ENCODE measurements around the gene ARID1A. TPM values are rescaled to one million over a fixed set of nuclear protein-coding genes. Genes with fewer than 3 reads are reported as not detected.

Gene ARID1A
- total RNA-seq, 1 donor from 2014 or later, result 155 TPM

DNA sequence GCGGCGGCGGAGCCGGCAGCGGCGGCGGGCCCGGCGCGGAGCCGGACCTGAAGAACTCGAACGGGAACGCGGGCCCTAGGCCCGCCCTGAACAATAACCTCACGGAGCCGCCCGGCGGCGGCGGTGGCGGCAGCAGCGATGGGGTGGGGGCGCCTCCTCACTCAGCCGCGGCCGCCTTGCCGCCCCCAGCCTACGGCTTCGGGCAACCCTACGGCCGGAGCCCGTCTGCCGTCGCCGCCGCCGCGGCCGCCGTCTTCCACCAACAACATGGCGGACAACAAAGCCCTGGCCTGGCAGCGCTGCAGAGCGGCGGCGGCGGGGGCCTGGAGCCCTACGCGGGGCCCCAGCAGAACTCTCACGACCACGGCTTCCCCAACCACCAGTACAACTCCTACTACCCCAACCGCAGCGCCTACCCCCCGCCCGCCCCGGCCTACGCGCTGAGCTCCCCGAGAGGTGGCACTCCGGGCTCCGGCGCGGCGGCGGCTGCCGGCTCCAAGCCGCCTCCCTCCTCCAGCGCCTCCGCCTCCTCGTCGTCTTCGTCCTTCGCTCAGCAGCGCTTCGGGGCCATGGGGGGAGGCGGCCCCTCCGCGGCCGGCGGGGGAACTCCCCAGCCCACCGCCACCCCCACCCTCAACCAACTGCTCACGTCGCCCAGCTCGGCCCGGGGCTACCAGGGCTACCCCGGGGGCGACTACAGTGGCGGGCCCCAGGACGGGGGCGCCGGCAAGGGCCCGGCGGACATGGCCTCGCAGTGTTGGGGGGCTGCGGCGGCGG, 1.0 kb downstream of the ARID1A start:
- H3K27me3 Mint-ChIP-seq (ENCODE audit: low read depth), result peaks cover 4% of the 10 kb centered on the region
- TF ChIP-seq, protein P1, sequence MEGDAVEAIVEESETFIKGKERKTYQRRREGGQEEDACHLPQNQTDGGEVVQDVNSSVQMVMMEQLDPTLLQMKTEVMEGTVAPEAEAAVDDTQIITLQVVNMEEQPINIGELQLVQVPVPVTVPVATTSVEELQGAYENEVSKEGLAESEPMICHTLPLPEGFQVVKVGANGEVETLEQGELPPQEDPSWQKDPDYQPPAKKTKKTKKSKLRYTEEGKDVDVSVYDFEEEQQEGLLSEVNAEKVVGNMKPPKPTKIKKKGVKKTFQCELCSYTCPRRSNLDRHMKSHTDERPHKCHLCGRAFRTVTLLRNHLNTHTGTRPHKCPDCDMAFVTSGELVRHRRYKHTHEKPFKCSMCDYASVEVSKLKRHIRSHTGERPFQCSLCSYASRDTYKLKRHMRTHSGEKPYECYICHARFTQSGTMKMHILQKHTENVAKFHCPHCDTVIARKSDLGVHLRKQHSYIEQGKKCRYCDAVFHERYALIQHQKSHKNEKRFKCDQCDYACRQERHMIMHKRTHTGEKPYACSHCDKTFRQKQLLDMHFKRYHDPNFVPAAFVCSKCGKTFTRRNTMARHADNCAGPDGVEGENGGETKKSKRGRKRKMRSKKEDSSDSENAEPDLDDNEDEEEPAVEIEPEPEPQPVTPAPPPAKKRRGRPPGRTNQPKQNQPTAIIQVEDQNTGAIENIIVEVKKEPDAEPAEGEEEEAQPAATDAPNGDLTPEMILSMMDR (conservative IDR thresholded peaks at IDR 0.05), result no peak
- DNase-seq (ENCODE audit: low read depth, low spot score), result peak; percentile 32
- H3K9me3 Mint-ChIP-seq, result no peaks in the 10 kb centered on the region
- no peaks in the 10 kb centered on the region for H3K36me3 Mint-ChIP-seq (ENCODE audit: low read depth)
- peak overlapping the region; percentile 39 for H3K4me3 Mint-ChIP-seq
- H3K27ac Mint-ChIP-seq (ENCODE audit: unreplicated experiment), result no peak overlapping the region
- peaks cover 33% of the 10 kb centered on the region for H3K4me1 Mint-ChIP-seq

DNA sequence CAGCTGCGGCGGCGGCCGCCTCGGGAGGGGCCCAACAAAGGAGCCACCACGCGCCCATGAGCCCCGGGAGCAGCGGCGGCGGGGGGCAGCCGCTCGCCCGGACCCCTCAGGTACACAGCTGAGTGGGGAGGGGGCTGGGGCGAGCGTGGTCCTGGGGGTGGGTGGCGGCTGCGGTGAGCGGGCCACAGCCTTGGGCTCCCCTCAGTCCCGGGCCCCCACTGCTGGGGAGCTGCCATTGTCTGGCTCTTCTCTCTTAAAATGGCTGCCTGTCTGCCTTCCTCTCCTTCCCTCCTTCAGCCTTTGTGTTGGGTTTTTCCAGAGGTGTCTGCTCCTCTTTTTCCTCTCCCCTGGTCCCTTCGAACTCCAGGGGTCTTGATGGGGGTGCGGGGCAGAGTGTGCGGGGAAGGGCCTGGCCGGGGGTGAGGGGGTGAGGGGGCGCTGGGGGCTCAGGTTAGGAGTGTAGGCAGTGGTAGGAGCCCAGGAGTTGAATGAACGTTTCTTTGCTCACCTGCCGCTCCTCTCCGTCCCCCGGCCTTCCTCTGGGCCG, 1.7 kb downstream of the ARID1A start:
- Mint-ChIP-seq H3K27ac (ENCODE audit: unreplicated experiment) (peak overlapping the region; percentile 84), H3K4me3 (no peak overlapping the region), H3K36me3 (ENCODE audit: low read depth) (no peaks in the 10 kb centered on the region), H3K4me1 (peaks cover 27% of the 10 kb centered on the region), H3K27me3 (ENCODE audit: low read depth) (peaks cover 4% of the 10 kb centered on the region), H3K9me3 (no peaks in the 10 kb centered on the region)
- DNase-seq (ENCODE audit: low read depth, low spot score), result no peak
- TF ChIP-seq, protein P1 (conservative IDR thresholded peaks at IDR 0.05), result no peak

DNA sequence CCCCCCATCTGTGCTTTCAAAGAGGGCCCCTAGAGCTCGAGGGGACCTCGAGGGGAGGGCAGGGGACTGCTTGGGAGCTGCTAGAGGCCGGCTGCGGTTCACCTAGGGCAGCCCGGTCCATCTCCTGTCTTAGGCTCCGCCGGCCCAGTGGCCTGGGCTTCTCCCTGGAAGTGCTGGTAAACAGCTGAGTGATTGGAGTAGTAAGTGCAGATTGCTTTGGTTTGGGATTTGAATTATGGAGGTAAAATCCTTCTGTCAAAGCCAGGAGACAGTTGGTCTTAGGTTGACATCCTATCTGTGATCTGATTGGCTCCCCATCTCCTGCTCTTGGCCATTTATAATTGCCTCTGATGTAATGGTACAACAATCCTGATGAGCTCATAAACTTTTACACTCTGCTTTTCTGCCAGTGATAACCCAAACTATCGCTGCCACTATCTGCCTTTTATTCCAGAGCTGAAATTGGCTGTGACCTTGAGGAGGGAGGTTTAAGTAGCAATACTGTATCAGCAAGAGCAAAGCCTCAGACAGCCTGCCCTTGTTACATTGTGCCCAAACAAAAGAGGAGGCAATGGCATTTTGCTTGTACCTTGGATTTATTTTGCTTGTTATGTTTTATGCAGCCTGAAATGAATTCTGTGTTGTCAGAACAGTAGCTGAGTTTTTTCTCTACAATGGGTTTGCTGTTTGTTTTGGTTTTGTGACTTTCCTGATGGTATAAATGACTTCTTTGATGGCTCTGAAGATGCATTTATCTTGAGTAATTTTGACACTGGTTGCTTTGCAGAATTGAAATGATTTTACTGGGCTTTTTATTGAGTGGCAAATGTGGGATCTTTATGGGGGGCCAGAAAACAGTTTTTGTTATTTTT, 2.4 kb downstream of the ARID1A start:
- Mint-ChIP-seq H3K4me1 (peaks cover 20% of the 10 kb centered on the region), H3K9me3 (no peaks in the 10 kb centered on the region), H3K27ac (ENCODE audit: unreplicated experiment) (no peak overlapping the region), H3K4me3 (no peak overlapping the region), H3K27me3 (ENCODE audit: low read depth) (no peaks in the 10 kb centered on the region), H3K36me3 (ENCODE audit: low read depth) (no peaks in the 10 kb centered on the region)
- TF ChIP-seq, protein P1 (conservative IDR thresholded peaks at IDR 0.05), result no peak
- peak; percentile 8 for DNase-seq (ENCODE audit: low read depth, low spot score)

DNA sequence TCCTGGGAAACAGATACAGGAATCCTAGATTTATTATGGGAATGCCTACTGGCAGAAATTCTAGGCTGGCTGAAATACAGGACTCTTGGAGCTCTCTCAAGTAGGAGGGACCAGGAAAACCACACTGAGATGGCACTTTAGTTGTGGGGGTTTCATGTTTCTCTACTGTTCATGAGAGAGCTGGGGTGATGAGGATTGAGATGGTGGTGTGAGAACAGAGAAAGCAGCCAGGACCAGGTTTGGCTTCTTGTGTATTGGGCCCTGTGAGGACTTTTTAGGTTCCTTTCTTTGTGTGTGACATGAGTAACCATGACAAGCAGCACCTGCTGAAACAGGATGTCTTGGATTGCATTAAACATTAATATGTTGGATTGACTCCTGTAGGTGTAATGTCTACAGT, 4.9 kb downstream of the ARID1A start:
- H3K4me1 Mint-ChIP-seq, result peaks cover 10% of the 10 kb centered on the region
- TF ChIP-seq, protein P1 (conservative IDR thresholded peaks at IDR 0.05), result no peak
- no peaks in the 10 kb centered on the region for H3K27me3 Mint-ChIP-seq (ENCODE audit: low read depth)
- no peak overlapping the region for H3K4me3 Mint-ChIP-seq
- no peaks in the 10 kb centered on the region for H3K36me3 Mint-ChIP-seq (ENCODE audit: low read depth)
- DNase-seq (ENCODE audit: low read depth, low spot score), result no peak
- no peak overlapping the region for H3K27ac Mint-ChIP-seq (ENCODE audit: unreplicated experiment)
- H3K9me3 Mint-ChIP-seq, result no peaks in the 10 kb centered on the region

DNA sequence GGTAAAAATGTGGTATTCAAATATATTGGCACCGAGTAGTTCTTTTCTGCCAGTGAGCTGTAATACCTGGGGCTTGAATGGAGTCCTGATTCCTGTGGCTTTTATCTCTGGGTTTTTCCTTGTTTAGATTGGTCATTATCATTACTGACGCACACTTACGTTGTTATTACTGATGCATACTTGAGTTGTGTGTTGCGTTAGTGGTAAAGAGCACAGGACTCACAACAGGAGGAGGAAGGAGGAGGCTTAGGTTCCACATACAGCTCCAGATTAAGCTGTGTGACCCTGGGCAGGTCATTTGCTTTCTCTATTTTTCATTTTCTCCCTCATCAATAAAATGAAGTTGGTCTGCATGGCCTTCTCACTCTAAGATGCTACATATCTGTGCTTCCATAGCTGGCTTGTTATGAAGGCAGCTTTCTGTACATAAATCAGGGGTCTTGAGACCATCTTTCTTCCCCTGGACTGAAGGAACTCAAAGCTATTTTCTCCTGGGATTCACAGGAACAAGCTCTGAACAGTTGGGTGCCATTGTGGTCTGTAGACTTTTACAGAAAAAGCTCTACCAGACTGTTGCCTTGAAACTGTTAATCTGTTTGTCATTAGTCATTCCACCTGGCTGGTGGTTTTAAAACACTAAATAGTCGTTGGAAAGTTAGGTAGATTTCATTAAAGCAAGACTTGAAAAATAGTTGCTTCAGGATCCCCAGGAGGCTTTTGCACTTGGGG, 5.6 kb downstream of the ARID1A start:
- Mint-ChIP-seq H3K4me3 (no peak overlapping the region), H3K36me3 (ENCODE audit: low read depth) (no peaks in the 10 kb centered on the region), H3K4me1 (peaks cover 17% of the 10 kb centered on the region), H3K27me3 (ENCODE audit: low read depth) (no peaks in the 10 kb centered on the region), H3K9me3 (no peaks in the 10 kb centered on the region), H3K27ac (ENCODE audit: unreplicated experiment) (no peak overlapping the region)
- TF ChIP-seq, protein P1 (conservative IDR thresholded peaks at IDR 0.05), result no peak
- DNase-seq (ENCODE audit: low read depth, low spot score), result no peak

Measured in neural crest cell (in vitro differentiated cells).